Ascending aorta (tissue), 2 donors: Measurements from ENCODE around the gene TTC8. TPM values are rescaled to one million over a fixed set of nuclear protein-coding genes. Genes with fewer than 3 reads are reported as not detected.
"Not testable (repeated sequence)": the region's sequence is repeated elsewhere in the genome, so short reads cannot be mapped to it uniquely, and the experiment has no call there.

Experiments
- DNase-seq, 2 donors: peaks; one replicate each; pipeline ENCODE4 v3.0.0-alpha.2; 2019; ENCODE audit warnings: low spot score in 2 of 2
- H3K27ac ChIP-seq, 2 donors: fragments of 200-600 bp; sonication (generic); one replicate each; pipeline ENCODE4 v1.5.1; 2016 to 2017; ENCODE audit warnings: mild to moderate bottlenecking in 1 of 2
- H3K27me3 ChIP-seq: fragments of 200-600 bp; sonication (generic); one replicate; pipeline ENCODE4 v1.5.1; 2017
- H3K36me3 ChIP-seq, 2 donors: fragments of 200-600 bp; sonication (generic); one replicate each; pipeline ENCODE4 v1.5.1; 2016
- H3K4me1 ChIP-seq, 2 donors: fragments of 200-600 bp; sonication (generic); one replicate each; pipeline ENCODE4 v1.5.1; 2016 to 2017; ENCODE audit warnings: mild to moderate bottlenecking in 1 of 2
- H3K4me3 ChIP-seq, 2 donors: fragments of 200-600 bp; sonication (generic); one replicate each; pipeline ENCODE4 v1.5.1; 2016 to 2017; ENCODE audit warnings: mild to moderate bottlenecking in 1 of 2
- H3K9me3 ChIP-seq, 2 donors: fragments of 200-600 bp; sonication (generic); one replicate each; pipeline ENCODE4 v1.5.1; 2016
- intact Hi-C: fragments of 100-400 bp; cut with DNase I; formaldehyde crosslinking; loops from one replicate; pipeline ENCODE4 v1.15.1; 2023
- total RNA-seq: library from RNA; depleted of rRNA; stranded (reverse); fragments of >200 nt; gene quantifications from one replicate; pipeline ENCODE4 v1.1.0, GENCODE V29; 2016
- TF ChIP-seq, protein P1 (sequence below), 3 experiments: fragments of 200-600 bp in 2 of 3; fragments of 450-650 bp in 1 of 3; sonication (generic) in 2 of 3; IDR thresholded peaks; one replicate each; pipeline ENCODE4 v1.5.1; 2016 to 2019; ENCODE audit warnings: antibody characterized with exemption in 3 of 3, mild to moderate bottlenecking in 1 of 3, moderate library complexity in 1 of 3

The TTC8 gene
- 24.4 TPM for total RNA-seq

DNA sequence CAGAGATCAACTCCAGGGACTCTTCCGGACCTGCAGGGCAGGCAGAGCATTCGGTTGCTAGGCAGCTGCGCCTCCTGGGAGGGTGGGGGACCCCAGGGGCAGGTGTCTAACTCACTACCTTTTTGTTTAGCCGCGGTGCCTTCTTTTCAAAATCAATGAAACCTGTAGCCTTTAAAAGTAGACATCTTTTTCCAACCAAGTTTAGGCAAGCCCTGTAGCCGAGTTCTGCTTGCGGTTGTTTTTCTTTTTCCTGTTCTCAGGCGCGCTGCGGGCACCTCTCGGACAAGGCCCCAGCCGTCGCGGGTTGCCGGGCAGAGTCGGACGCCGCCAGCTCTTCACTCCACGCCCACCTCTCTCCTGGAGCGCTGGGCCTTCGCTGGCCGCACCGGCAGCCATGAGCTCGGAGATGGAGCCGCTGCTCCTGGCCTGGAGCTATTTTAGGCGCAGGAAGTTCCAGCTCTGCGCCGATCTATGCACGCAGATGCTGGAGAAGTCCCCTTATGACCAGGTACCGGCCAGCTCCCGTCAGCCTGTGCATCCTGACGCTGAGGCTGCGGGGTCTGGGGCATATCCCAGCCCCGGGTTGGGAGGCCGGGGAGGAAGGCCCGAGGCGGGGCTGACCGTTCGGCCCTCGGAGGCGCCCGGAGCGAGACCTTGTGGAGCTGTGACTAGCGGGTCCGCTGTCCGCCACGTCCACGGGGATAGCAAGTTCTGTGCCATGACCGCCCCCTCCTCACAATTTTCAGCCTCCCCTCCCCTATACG is at the start of gene TTC8:
TSS of gene TTC8 (plus strand) at position 338 of the 764 bp plus-strand sequence. CDS start at position 395, 57 bp downstream.
- peaks cover 0 to 1% of the 10 kb centered on the region in 2 donors for H3K4me1 ChIP-seq
- no peaks in the 10 kb centered on the region for H3K36me3 ChIP-seq
- no peaks in the 10 kb centered on the region for H3K9me3 ChIP-seq
- TF ChIP-seq, protein P1, sequence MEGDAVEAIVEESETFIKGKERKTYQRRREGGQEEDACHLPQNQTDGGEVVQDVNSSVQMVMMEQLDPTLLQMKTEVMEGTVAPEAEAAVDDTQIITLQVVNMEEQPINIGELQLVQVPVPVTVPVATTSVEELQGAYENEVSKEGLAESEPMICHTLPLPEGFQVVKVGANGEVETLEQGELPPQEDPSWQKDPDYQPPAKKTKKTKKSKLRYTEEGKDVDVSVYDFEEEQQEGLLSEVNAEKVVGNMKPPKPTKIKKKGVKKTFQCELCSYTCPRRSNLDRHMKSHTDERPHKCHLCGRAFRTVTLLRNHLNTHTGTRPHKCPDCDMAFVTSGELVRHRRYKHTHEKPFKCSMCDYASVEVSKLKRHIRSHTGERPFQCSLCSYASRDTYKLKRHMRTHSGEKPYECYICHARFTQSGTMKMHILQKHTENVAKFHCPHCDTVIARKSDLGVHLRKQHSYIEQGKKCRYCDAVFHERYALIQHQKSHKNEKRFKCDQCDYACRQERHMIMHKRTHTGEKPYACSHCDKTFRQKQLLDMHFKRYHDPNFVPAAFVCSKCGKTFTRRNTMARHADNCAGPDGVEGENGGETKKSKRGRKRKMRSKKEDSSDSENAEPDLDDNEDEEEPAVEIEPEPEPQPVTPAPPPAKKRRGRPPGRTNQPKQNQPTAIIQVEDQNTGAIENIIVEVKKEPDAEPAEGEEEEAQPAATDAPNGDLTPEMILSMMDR (IDR thresholded peaks at IDR 0.05) = no peak
- DNase-seq = peak; percentile 42 to 91
- peak within 1 kb of the TSS; percentile 72 for H3K27ac ChIP-seq
- H3K4me3 ChIP-seq = peak within 1 kb of the TSS; percentile 71 to 78
- intact Hi-C loops = loop anchor here (2.0 to 10.0 kb wide), 2 partner anchors 1132 to 1580 kb away; no protein-coding TSS in a partner anchor
- H3K27me3 ChIP-seq = no peaks in the 10 kb centered on the region

DNA sequence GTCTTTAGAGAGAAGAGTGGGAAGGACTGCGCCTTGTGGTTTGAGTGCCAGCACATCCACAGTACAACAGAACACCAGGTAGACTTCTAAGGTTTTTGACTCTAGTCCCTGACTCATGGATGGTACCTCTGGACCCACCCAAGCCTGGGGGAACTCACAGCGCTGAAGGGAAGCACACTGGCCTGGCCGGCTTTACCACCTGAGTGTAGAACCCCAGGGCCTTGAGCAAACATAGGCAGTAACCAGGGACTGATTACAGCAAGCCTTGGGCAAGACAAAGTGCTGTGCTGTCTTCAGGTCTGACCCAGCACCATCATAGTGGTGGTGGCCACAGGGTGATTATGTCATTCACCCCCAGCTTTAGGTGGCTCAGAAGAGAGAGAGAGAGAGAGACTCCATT is 48.9 kb upstream of the TTC8 start:
- Histone ChIP-seq H3K9me3 (no peaks in the 10 kb centered on the region), H3K36me3 (no peaks in the 10 kb centered on the region), H3K4me1 (no peaks in the 10 kb centered on the region), H3K27me3 (no peaks in the 10 kb centered on the region), H3K27ac (no peak overlapping the region), H3K4me3 (no peak overlapping the region)
- intact Hi-C loops = no loop called here
- TF ChIP-seq, protein P1 (IDR thresholded peaks at IDR 0.05) = no peak
- no peak for DNase-seq

DNA sequence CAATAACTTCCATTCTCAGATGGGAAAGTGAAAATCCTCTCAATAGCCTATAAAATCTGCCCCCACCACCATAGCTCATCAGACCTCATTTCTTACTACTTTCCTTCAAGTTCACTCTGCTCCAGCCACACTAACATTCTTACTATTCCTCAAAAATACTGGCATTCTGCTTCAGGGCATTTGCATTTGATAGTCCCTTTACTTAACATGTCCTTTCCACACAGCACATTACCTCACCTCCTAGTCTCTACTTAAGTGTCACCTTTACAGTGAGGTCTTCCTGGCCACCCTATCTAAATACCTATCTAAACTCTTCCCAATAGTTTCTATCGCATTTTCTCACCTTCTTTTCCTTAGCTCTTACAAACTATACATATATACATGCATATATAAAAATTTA is 38.5 kb upstream of the TTC8 start:
- Histone ChIP-seq H3K27ac (no peak overlapping the region), H3K4me1 (no peaks in the 10 kb centered on the region), H3K4me3 (no peak overlapping the region), H3K36me3 (no peaks in the 10 kb centered on the region), H3K27me3 (no peaks in the 10 kb centered on the region), H3K9me3 (no peaks in the 10 kb centered on the region)
- intact Hi-C loops = no loop called here
- DNase-seq = no peak
- TF ChIP-seq, protein P1 (IDR thresholded peaks at IDR 0.05) = no peak

DNA sequence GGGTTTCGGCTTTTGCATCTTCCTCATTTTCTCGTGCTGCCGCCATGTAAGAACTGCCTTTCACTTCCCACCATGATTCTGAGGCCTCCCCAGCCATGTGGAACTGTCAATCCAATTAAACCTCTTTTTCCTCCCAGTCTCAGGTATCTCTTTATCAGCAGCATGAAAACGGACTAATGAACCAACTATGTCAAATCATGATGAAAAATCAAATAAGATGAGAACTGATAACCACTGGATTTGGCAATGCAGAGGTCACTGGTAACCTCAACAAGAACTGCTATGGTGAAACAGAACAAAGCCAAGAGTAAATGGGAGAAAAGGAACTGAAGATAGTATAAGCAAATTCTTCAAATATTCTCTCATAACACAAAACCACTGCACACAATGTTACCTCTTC is 37.7 kb upstream of the TTC8 start:
- H3K4me1 ChIP-seq = peaks cover 2% of the 10 kb centered on the region in 2 donors
- H3K27ac ChIP-seq = no peak overlapping the region
- TF ChIP-seq, protein P1 (IDR thresholded peaks at IDR 0.05) = no peak
- no peak overlapping the region for H3K4me3 ChIP-seq
- no peaks in the 10 kb centered on the region for H3K9me3 ChIP-seq
- no peak for DNase-seq
- no peaks in the 10 kb centered on the region for H3K27me3 ChIP-seq
- no peaks in the 10 kb centered on the region for H3K36me3 ChIP-seq
- intact Hi-C loops = no loop called here

DNA sequence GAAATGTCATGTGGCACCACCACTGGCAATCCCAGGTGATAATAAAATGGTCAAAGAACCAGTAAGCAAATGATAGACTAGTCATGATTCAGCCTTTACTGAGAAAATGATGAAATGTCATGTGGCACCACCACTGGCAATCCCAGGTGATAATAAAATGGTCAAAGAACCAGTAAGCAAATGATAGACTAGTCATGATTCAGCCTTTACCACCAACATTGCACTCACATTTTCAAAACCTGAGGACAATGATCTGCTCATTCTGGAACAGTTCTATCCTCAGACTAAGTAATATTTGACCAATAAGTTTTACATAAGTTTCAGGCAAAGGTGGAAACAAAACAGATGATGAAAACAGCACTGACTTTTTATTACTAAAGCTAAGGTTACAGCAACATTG is 34.9 kb upstream of the TTC8 start:
- H3K4me1 ChIP-seq, H3K36me3 ChIP-seq, H3K9me3 ChIP-seq, H3K4me3 ChIP-seq, H3K27ac ChIP-seq, H3K27me3 ChIP-seq, intact Hi-C loops, DNase-seq: not testable (repeated sequence)

DNA sequence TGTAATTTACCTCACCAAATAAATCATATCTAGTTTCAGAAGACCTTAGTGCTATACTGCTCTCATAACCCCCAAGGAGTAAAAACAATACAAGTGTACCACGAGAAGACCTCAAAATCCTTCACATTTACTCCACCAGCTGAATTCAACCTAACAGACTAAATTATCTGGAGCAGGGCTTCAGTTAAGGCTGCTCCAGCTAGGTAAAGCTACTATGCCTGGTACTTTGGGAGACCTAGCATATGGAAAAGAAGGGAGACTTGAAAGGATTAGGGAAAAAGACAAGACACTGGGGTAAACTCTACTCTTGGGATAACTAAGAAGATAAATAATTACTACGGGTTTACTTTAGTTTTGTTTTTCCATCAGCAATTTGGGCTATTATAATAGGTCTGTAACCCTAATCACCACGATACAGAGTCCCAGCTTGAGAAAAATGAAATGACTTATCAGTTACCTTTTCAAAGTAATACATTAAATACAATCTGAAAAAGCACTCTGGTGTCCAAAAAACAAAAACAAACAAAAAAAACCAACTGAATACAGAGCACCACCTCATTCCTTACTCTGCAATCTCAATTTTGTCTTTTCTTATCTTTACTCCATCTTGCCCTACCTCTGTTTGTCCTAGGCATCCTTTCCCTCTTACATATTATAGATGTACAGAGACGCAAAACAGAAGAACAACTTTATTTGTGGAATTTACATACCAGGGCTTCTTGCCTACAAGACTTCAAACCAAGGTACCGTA is 33.8 kb upstream of the TTC8 start:
- H3K4me3 ChIP-seq = peak overlapping the region in 1 of 2 donors; percentile 71
- no peak overlapping the region for H3K27ac ChIP-seq
- H3K36me3 ChIP-seq = no peaks in the 10 kb centered on the region
- H3K27me3 ChIP-seq = no peaks in the 10 kb centered on the region
- H3K4me1 ChIP-seq = peaks cover 3 to 8% of the 10 kb centered on the region in 2 donors
- intact Hi-C loops = loop anchor here (5.0 kb wide), 1 partner anchor 77 kb away; no protein-coding TSS in a partner anchor
- TF ChIP-seq, protein P1 (IDR thresholded peaks at IDR 0.05) = no peak
- no peaks in the 10 kb centered on the region for H3K9me3 ChIP-seq
- no peak for DNase-seq
